Endothelial cell (in vitro differentiated cells): ENCODE data around the gene SERTAD1. TPM values are rescaled to one million over a fixed set of nuclear protein-coding genes. Genes with fewer than 3 reads are reported as not detected.

Source experiments
- DNase-seq: peaks from one replicate; pipeline ENCODE4 v3.0.0; 2021; ENCODE audit warnings: low spot score
- H3K27ac Mint-ChIP-seq: one replicate; pipeline ENCODE4 v1.8.0; 2021; ENCODE audit warnings: mixed read lengths, inconsistent platforms; ENCODE audit not compliant: unreplicated experiment
- H3K27me3 Mint-ChIP-seq: one replicate; pipeline ENCODE4 v1.8.0; 2021; ENCODE audit warnings: mild to moderate bottlenecking, moderate library complexity, mixed read lengths, inconsistent platforms; ENCODE audit not compliant: unreplicated experiment
- H3K36me3 Mint-ChIP-seq: one replicate; pipeline ENCODE4 v1.8.0; 2021; ENCODE audit warnings: mild to moderate bottlenecking, low read depth, mixed read lengths, inconsistent platforms; ENCODE audit not compliant: unreplicated experiment
- H3K4me1 Mint-ChIP-seq: one replicate; pipeline ENCODE4 v1.8.0; 2021; ENCODE audit warnings: mild to moderate bottlenecking, mixed read lengths, inconsistent platforms; ENCODE audit not compliant: unreplicated experiment
- H3K4me3 Mint-ChIP-seq: one replicate; pipeline ENCODE4 v1.8.0; 2021; ENCODE audit warnings: mild to moderate bottlenecking, mixed read lengths, inconsistent platforms; ENCODE audit not compliant: unreplicated experiment
- H3K9me3 Mint-ChIP-seq: one replicate; pipeline ENCODE4 v1.8.0; 2021; ENCODE audit warnings: mixed read lengths, inconsistent platforms; ENCODE audit not compliant: unreplicated experiment
- CTCF ChIP-seq: fragments of 200-600 bp; sonication (generic); IDR thresholded peaks from one replicate; pipeline ENCODE4 v1.5.0; 2021; ENCODE audit warnings: antibody characterized with exemption; ENCODE audit not compliant: unreplicated experiment
- total RNA-seq: library from RNA; stranded (reverse); fragmentation: NEBNext Ultra II Directional; extraction: Animal tissue kit (Norgen Biotek cat#: 25700); gene quantifications from one replicate; pipeline ENCODE4 v1.2.1, GENCODE V29; 2021; ENCODE audit not compliant: unreplicated experiment

Gene SERTAD1
- total RNA-seq, 1 donor from 2014 or later: 11.8 TPM

GRCh38 chr19:40397568-40397906 is 28.3 kb downstream of the SERTAD1 start:
- Mint-ChIP-seq H3K36me3 (peaks cover 14% of the 10 kb centered on the region), H3K27me3 (peaks cover 19% of the 10 kb centered on the region), H3K4me3 (no peak overlapping the region), H3K27ac (no peak overlapping the region), H3K4me1 (peaks cover 7% of the 10 kb centered on the region), H3K9me3 (no peaks in the 10 kb centered on the region)
- DNase-seq: no peak
- TF ChIP-seq CTCF: no peak

- Mint-ChIP-seq H3K4me3 (no peak overlapping the region), H3K27ac (no peak overlapping the region), H3K27me3 (peaks cover 20% of the 10 kb centered on the region), H3K9me3 (no peaks in the 10 kb centered on the region), H3K4me1 (peaks cover 7% of the 10 kb centered on the region), H3K36me3 (peaks cover 14% of the 10 kb centered on the region)
- no peak for TF ChIP-seq CTCF
- DNase-seq: no peak
These were observed 28.8 kb downstream of the SERTAD1 start for GRCh38 chr19:40396886-40397567.

- Mint-ChIP-seq H3K4me1 (peaks cover 7% of the 10 kb centered on the region), H3K36me3 (peaks cover 14% of the 10 kb centered on the region), H3K9me3 (no peaks in the 10 kb centered on the region), H3K27ac (no peak overlapping the region), H3K4me3 (peak overlapping the region; percentile 69), H3K27me3 (peaks cover 18% of the 10 kb centered on the region)
- no peak for TF ChIP-seq CTCF
- no peak for DNase-seq
These were observed 29.8 kb downstream of the SERTAD1 start for GRCh38 chr19:40395956-40396355.

GRCh38 chr19:40394816-40395210 is 31.0 kb downstream of the SERTAD1 start:
- Mint-ChIP-seq H3K36me3 (peaks cover 17% of the 10 kb centered on the region), H3K27me3 (peaks cover 14% of the 10 kb centered on the region), H3K9me3 (no peaks in the 10 kb centered on the region), H3K4me3 (no peak overlapping the region), H3K27ac (no peak overlapping the region), H3K4me1 (peaks cover 7% of the 10 kb centered on the region)
- no peak for TF ChIP-seq CTCF
- no peak for DNase-seq

- no peaks in the 10 kb centered on the region for H3K9me3 Mint-ChIP-seq
- no peak for DNase-seq
- no peak overlapping the region for H3K4me3 Mint-ChIP-seq
- no peak overlapping the region for H3K27ac Mint-ChIP-seq
- H3K36me3 Mint-ChIP-seq: peaks cover 12% of the 10 kb centered on the region
- peaks cover 11% of the 10 kb centered on the region for H3K27me3 Mint-ChIP-seq
- H3K4me1 Mint-ChIP-seq: peaks cover 3% of the 10 kb centered on the region
- TF ChIP-seq CTCF: no peak
These were observed 31.6 kb downstream of the SERTAD1 start for GRCh38 chr19:40393894-40394815.
